Measurements from ENCODE around the gene TENT4B. TPM values are rescaled to one million over a fixed set of nuclear protein-coding genes. Genes with fewer than 3 reads are reported as not detected.

The TENT4B gene
- polyA plus RNA-seq, 3 donors from 2014 or later, result 3.4 to 5.9 (median 5.7) TPM

DNA sequence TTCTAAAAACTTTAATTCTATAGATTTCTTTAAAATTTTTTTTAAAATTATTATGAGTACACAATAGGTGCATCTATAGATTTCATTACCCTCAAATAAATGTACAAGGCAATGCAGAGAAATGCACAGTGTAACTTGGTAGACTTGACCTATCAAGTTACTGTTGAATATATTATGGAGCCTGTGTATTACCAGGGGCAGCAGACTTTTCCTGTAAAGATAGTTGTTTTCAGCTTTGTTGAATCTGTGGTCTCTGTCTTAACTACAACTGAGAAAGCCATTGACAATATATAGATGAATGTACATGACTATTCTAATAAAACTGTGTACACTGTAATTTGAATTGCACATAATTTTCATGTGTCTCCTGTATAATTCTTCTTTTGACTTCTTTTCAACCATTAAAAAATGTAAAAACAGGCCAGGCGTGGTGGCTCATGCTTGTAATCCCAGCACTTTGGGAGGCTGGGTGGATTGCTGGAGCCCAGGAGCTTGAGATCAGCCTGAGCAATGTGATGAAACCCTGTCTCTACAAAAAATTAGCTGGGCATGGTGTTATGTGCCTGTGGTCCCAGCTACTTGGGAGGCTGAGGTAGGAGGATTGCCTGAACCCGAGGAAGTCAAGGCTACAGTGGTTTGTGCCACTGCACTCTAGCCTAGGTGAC is 39.4 kb downstream of the TENT4B start:
- H3K27me3 Mint-ChIP-seq (ENCODE audit: low read depth in 3 of 3), result peaks cover 4 to 9% (median 9%) of the 10 kb centered on the region in 3 donors
- H3K36me3 Mint-ChIP-seq, result no peaks in the 10 kb centered on the region
- H3K9me3 Mint-ChIP-seq, result no peaks in the 10 kb centered on the region
- DNase-seq, result no peak
- peak overlapping the region in 4 of 6 donors; percentile 39 to 85 (median 44) for H3K27ac Mint-ChIP-seq
- H3K4me1 Mint-ChIP-seq, result peaks cover 67 to 84% of the 10 kb centered on the region in 2 donors
- H3K4me3 Mint-ChIP-seq, result no peak overlapping the region

DNA sequence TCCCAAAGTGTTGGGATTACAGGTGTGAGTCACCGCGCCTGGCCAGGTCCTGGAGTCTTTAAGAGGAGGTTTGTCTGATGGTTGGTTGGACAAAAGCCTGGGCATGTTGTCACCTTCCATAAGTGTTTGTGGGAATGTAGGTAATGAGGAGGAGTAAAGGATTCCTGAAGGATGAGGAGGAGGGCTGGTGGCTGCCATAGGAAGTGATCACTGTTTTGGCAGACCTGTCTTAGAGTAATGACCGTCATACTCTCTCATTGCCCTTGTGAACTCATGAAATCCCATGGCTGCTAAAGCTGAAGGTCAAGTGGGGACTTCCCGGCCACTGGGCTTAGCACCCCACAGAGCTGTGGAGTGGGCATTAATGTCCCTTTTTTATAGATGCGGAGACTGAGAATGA is 40.5 kb downstream of the TENT4B start:
- Mint-ChIP-seq H3K4me1 (peaks cover 68 to 86% of the 10 kb centered on the region in 2 donors), H3K4me3 (no peak overlapping the region)

GRCh38 chr16:50195276-50195675 is 42.2 kb downstream of the TENT4B start:
- Mint-ChIP-seq H3K27me3 (ENCODE audit: low read depth in 3 of 3) (peaks cover 4 to 9% (median 9%) of the 10 kb centered on the region in 3 donors), H3K9me3 (no peaks in the 10 kb centered on the region), H3K4me1 (peaks cover 65 to 88% of the 10 kb centered on the region in 2 donors), H3K27ac (peak overlapping the region; percentile 9 to 78 (median 64)), H3K4me3 (peak overlapping the region; percentile 2 to 59 (median 26)), H3K36me3 (no peaks in the 10 kb centered on the region)
- no peak for DNase-seq

More for the DNA sequence above, 40.5 kb downstream of the TENT4B start:
- H3K27me3 Mint-ChIP-seq (ENCODE audit: low read depth in 3 of 3), result peaks cover 4 to 9% (median 9%) of the 10 kb centered on the region in 3 donors
- peak overlapping the region in 3 of 6 donors; percentile 35 to 74 (median 38) for H3K27ac Mint-ChIP-seq
- no peak for DNase-seq
- no peaks in the 10 kb centered on the region for H3K36me3 Mint-ChIP-seq
- no peaks in the 10 kb centered on the region for H3K9me3 Mint-ChIP-seq

DNA sequence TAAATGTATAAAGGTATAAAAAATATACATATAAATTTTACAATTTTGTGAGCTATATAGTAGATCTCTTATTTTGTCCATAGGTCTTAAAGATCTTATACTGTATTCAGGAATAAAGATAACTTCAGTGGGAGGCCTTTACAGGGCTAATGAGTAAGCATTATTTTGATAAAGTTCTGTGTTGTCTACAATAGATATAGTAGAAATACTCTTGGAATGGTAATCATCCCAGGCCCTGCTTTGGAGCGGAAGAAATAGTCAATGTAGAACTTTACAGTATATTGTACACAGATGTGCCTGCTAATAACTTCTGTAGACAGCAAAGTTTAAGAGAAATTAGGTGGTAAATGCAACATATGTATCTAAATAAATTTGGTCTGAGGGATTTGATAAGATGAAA is 42.6 kb downstream of the TENT4B start:
- H3K9me3 Mint-ChIP-seq, result no peaks in the 10 kb centered on the region
- H3K27me3 Mint-ChIP-seq (ENCODE audit: low read depth in 3 of 3), result peaks cover 4 to 9% (median 7%) of the 10 kb centered on the region in 3 donors
- DNase-seq, result no peak
- H3K36me3 Mint-ChIP-seq, result no peaks in the 10 kb centered on the region
- H3K27ac Mint-ChIP-seq, result peak overlapping the region in 5 of 6 donors; percentile 24 to 87 (median 67)
- peaks cover 63 to 88% of the 10 kb centered on the region in 2 donors for H3K4me1 Mint-ChIP-seq
- H3K4me3 Mint-ChIP-seq, result peak overlapping the region in 2 of 5 donors; percentile 7 to 18

- DNase-seq, result no peak
- Mint-ChIP-seq H3K36me3 (no peaks in the 10 kb centered on the region), H3K4me1 (peaks cover 70 to 93% of the 10 kb centered on the region in 2 donors), H3K4me3 (peak overlapping the region in 4 of 5 donors; percentile 3 to 65 (median 16)), H3K27me3 (ENCODE audit: low read depth in 3 of 3) (peaks cover 4 to 11% (median 7%) of the 10 kb centered on the region in 3 donors), H3K9me3 (no peaks in the 10 kb centered on the region), H3K27ac (peak overlapping the region in 4 of 6 donors; percentile 49 to 79 (median 69))
Observed at GRCh38 chr16:50197582-50197981, 44.5 kb downstream of the TENT4B start.

DNA sequence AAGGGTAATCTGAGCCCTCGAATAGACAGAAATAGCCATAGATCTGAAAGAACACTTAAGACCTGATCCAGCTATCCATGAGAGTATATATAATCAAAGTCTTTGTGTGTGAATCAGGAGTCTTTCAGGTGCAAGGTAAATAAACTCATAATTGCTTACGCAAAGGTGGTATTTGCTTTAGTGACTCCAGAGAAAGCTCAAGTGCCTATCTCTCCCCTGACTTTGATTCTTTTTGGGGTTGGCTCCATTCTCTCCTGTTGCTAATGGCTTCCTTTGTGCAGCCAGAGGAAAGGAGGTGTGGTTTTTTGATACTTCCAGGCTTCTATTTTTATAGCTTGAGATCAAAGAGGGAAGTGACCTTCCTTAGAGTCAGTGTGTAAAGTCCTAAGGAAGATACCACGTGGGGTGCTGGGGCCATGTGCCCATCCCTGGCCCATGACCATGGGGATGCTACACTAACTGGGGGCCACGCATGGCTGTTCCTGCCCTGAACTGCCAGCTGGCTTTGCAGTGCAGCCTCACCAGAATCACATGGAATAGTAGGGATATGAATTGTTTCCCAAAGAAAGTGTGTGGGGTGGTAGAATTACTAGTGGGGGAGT is 45.8 kb downstream of the TENT4B start:
- no peak overlapping the region for H3K4me3 Mint-ChIP-seq
- H3K4me1 Mint-ChIP-seq, result peaks cover 72 to 93% of the 10 kb centered on the region in 2 donors
- H3K27ac Mint-ChIP-seq, result peak overlapping the region in 2 of 6 donors; percentile 40 to 53

DNA sequence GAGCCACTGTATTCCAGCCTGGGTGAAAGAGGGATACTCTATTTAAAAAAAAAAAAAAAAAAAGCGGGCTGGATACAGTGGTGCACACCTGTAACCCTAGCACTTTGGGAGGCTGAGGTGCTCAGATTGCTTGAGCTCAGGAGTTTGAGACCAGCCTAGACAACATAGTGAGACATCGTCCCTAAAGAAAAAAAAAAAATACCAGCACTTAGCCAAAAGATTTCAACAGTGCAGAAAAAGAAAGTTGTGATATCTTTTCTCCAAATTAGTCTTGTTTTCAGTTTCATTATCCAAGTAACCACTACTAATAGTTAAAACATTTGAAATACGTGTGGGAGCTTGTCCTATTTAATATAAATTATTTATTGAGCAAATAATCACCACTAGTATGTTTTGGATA is 48.7 kb downstream of the TENT4B start:
- peak overlapping the region in 1 of 6 donors; percentile 61 for H3K27ac Mint-ChIP-seq
- H3K36me3 Mint-ChIP-seq, result no peaks in the 10 kb centered on the region
- DNase-seq, result peak in 2 of 3 donors; percentile 21 to 22
- peak overlapping the region in 3 of 5 donors; percentile 3 to 57 (median 51) for H3K4me3 Mint-ChIP-seq
- H3K4me1 Mint-ChIP-seq, result peaks cover 68 to 81% of the 10 kb centered on the region in 2 donors
- H3K27me3 Mint-ChIP-seq (ENCODE audit: low read depth in 3 of 3), result peaks cover 2 to 7% (median 6%) of the 10 kb centered on the region in 3 donors
- H3K9me3 Mint-ChIP-seq, result no peaks in the 10 kb centered on the region

More for the DNA sequence above, 45.8 kb downstream of the TENT4B start:
- H3K27me3 Mint-ChIP-seq (ENCODE audit: low read depth in 3 of 3), result peaks cover 4 to 8% (median 4%) of the 10 kb centered on the region in 3 donors
- H3K36me3 Mint-ChIP-seq, result no peaks in the 10 kb centered on the region
- no peaks in the 10 kb centered on the region for H3K9me3 Mint-ChIP-seq
- DNase-seq, result no peak

GRCh38 chr16:50202926-50203624 is 50.0 kb downstream of the TENT4B start:
- peak overlapping the region in 5 of 6 donors; percentile 22 to 74 (median 64) for H3K27ac Mint-ChIP-seq
- peaks cover 2 to 6% (median 2%) of the 10 kb centered on the region in 3 donors for H3K27me3 Mint-ChIP-seq (ENCODE audit: low read depth in 3 of 3)
- H3K36me3 Mint-ChIP-seq, result no peaks in the 10 kb centered on the region
- no peaks in the 10 kb centered on the region for H3K9me3 Mint-ChIP-seq
- peak overlapping the region in 2 of 5 donors; percentile 31 to 53 for H3K4me3 Mint-ChIP-seq
- no peak for DNase-seq
- peaks cover 59 to 73% of the 10 kb centered on the region in 2 donors for H3K4me1 Mint-ChIP-seq

DNA sequence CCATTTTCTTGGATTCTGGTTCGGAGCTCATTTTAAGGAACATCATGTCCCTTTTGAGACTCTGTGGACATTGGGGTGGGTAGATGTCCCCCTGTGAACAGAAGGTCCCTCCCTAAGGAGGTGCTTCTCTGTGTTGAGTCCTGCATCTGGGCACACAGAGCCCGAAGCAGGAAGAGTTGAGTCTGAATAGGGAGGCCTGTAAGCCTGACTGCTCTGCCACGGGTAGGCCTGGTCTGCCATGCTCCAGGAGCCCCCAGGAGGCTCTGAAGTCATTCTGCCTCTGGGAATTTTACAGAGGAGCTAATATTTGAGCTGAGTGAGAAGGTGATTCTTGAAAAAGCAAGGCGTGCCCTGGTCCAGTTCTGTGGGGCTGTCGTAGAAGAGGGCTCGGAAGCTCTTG is 50.6 kb downstream of the TENT4B start:
- Mint-ChIP-seq H3K27me3 (ENCODE audit: low read depth in 3 of 3) (peaks cover 2 to 6% (median 2%) of the 10 kb centered on the region in 3 donors), H3K4me3 (no peak overlapping the region), H3K9me3 (no peaks in the 10 kb centered on the region), H3K36me3 (no peaks in the 10 kb centered on the region), H3K27ac (peak overlapping the region in 5 of 6 donors; percentile 5 to 74 (median 55)), H3K4me1 (peaks cover 56 to 71% of the 10 kb centered on the region in 2 donors)
- DNase-seq, result no peak

- Mint-ChIP-seq H3K27ac (peak overlapping the region in 4 of 6 donors; percentile 7 to 46 (median 28)), H3K36me3 (no peaks in the 10 kb centered on the region)
Observed at GRCh38 chr16:50204453-50205108, 51.5 kb downstream of the TENT4B start.

GRCh38 chr16:50207652-50208051 is 54.5 kb downstream of the TENT4B start:
- H3K9me3 Mint-ChIP-seq, result no peaks in the 10 kb centered on the region
- H3K27me3 Mint-ChIP-seq (ENCODE audit: low read depth in 3 of 3), result peaks cover 0 to 8% (median 4%) of the 10 kb centered on the region in 3 donors
- H3K36me3 Mint-ChIP-seq, result peaks cover 0 to 3% (median 0%) of the 10 kb centered on the region in 3 donors
- DNase-seq, result no peak
- H3K4me1 Mint-ChIP-seq, result peaks cover 38 to 49% of the 10 kb centered on the region in 2 donors
- no peak overlapping the region for H3K4me3 Mint-ChIP-seq
- no peak overlapping the region for H3K27ac Mint-ChIP-seq

More at GRCh38 chr16:50204453-50205108, 51.5 kb downstream of the TENT4B start:
- DNase-seq, result no peak
- Mint-ChIP-seq H3K27me3 (ENCODE audit: low read depth in 3 of 3) (peaks cover 0 to 6% (median 2%) of the 10 kb centered on the region in 3 donors), H3K4me1 (peaks cover 49 to 62% of the 10 kb centered on the region in 2 donors), H3K9me3 (no peaks in the 10 kb centered on the region), H3K4me3 (no peak overlapping the region)

- Mint-ChIP-seq H3K36me3 (peaks cover 0 to 4% (median 0%) of the 10 kb centered on the region in 3 donors), H3K9me3 (no peaks in the 10 kb centered on the region), H3K4me3 (no peak overlapping the region), H3K4me1 (peaks cover 31 to 40% of the 10 kb centered on the region in 2 donors), H3K27ac (no peak overlapping the region), H3K27me3 (ENCODE audit: low read depth in 3 of 3) (peaks cover 2 to 8% (median 6%) of the 10 kb centered on the region in 3 donors)
- DNase-seq, result no peak
Observed at GRCh38 chr16:50208460-50208931, 55.4 kb downstream of the TENT4B start.

Data from immature natural killer cell (primary cell).